Myocyte (in vitro differentiated cells): ENCODE results near the gene AHI1. TPM values are rescaled to one million over a fixed set of nuclear protein-coding genes. Genes with fewer than 3 reads are reported as not detected.

Experiments used
- DNase-seq: peaks from one replicate; pipeline ENCODE4 v3.0.0-alpha.2; 2012; ENCODE audit warnings: low read depth
- total RNA-seq: library from RNA; depleted of rRNA; stranded (reverse); fragments of >200 nt; gene quantifications from 2 replicates; pipeline ENCODE4 v1.2.3, GENCODE V29; 2014

Gene AHI1
- total RNA-seq, 1 donor from 2014 or later = 25.2 TPM

- DNase-seq = no peak
Observed at GRCh38 chr6:135304883-135305282, 192.7 kb downstream of the AHI1 start.

- no peak for DNase-seq
Observed at GRCh38 chr6:135301304-135301703, 196.2 kb downstream of the AHI1 start.

- no peak for DNase-seq
Observed at GRCh38 chr6:135300576-135300975, 197.0 kb downstream of the AHI1 start.

DNA sequence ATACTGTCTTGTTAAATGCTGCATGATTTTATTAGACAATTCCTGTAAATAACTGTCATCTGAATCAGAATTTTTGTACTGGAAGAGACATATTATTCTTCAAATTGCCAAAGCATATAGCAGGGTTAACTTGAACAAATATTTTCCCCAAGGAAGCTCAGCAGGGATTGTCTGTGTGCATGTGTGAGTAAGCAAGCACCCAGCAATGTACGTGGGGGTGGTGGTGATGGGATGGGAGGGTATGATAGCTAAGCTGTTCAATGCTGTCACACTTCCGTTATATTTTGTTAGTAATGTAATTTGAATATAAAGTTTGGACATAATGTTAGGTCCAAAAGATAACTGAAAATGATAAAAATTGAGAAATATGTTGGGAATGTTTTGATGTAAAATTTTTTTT, 198.3 kb downstream of the AHI1 start:
- peak; percentile 6 for DNase-seq

DNA sequence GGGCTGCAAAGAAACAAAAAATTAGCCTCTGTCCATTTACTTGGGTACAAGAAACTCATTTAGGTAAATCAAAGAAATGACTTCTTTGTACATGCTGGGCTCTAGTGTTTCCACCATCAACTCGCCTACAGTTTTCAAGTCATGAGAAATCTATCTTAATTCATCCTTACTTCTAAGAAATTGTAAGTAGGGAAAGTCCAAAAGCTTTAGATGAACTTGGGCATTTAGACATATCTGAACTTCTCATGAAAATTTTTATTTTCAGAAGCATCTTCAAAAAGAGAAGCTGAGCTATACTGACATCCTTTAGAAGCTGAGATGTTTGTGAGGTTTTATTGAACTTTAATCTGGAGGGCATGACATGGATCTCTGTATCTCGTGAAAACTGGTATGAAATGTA, 199.1 kb downstream of the AHI1 start:
- no peak for DNase-seq

- no peak for DNase-seq
Observed at GRCh38 chr6:135296715-135297114, 200.8 kb downstream of the AHI1 start.

GRCh38 chr6:135295085-135295484, 202.5 kb downstream of the AHI1 start:
- no peak for DNase-seq

- DNase-seq = peak; percentile 7
Observed at GRCh38 chr6:135291288-135292076, 206.1 kb downstream of the AHI1 start.

DNA sequence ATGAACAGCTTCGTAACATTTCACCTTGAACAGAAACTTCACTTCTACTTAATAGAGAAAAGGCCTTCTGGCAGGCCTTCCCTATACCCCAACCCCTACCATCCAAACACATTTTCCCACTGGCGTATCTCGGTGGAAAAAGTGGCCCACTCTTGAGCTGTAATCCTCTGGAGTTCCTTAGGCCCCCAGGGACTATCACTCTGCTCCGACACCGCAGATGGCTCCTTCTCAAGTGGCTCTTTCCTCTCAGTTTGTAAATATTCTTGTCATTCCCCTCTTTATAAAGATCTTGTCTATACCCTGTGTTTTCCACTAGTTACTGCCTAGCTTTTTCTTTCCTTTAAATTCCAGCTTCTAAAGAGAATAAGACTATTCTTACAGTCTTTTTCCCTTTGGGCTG, 207.7 kb downstream of the AHI1 start:
- DNase-seq = no peak

DNA sequence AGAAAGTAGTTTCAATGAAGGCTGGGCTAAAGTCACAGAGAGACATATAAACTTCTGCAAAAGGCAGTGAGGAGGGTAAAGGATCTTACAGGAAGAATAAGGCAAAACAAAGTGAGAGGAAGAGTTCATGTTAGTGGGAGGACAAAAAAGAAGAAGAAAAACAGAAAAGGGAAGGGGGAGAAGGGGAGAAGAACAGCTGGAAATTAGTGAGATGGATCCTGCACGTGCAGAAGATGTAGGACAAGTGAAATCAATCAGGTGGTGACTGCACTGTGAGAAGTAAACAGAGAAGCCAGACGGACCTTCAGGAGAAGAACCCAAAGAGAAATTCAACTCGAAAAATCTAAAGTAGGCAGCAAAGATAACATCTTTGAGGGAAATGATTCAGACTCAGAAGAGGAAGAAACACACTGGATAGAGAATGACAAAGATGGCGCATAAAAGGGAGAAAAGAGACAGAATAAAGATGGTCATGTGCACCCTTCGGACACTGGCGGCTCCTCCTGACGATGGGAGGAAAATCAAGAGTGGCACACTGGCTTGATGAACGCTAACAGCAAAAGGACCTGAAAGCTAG, 210.5 kb downstream of the AHI1 start:
- DNase-seq = no peak

- no peak for DNase-seq
Observed at GRCh38 chr6:135285165-135285564, 212.4 kb downstream of the AHI1 start.

DNA sequence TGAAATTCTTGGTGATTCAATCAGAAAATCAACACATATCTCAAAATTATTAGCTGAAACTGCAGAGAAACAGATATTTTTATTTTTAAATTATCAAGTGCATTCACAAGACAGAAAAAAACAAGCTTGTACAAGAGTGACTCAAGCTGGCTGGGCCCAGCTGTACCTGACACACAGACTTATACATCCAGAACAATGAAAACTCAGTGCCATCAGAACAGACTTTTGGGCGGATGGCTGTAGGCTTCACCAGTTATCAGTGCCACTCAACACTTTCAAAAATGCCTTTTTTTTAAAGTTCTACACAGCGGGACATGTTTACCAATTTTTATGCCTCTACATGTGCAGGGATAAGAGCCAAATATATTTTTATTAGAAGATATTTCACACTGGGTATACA, 213.6 kb downstream of the AHI1 start:
- no peak for DNase-seq

GRCh38 chr6:135282395-135282794, 215.1 kb downstream of the AHI1 start:
- no peak for DNase-seq

- DNase-seq = no peak
Observed at GRCh38 chr6:135281964-135282363, 215.6 kb downstream of the AHI1 start.

DNA sequence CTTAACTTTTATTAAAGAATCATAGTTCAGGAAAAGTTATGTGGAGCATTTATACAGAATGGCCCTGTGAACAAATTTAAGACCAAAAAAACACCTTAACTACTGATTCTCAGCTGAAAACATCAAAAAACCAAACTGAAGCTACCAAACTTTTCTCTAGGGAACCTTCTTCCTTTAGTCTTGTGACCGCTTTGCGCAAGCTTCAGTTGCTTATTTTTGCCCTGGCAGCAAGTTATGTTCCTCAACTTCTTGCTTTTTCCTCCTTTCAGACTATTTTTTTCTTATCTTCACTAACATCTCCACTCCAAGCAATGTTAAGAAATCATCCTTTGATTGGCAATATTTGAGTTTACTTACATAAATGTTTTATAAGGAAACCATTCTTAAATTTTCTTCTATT, 216.3 kb downstream of the AHI1 start:
- no peak for DNase-seq

GRCh38 chr6:135280375-135281136, 217.0 kb downstream of the AHI1 start:
- DNase-seq = no peak

GRCh38 chr6:135277422-135277821, 220.1 kb downstream of the AHI1 start:
- DNase-seq = no peak

DNA sequence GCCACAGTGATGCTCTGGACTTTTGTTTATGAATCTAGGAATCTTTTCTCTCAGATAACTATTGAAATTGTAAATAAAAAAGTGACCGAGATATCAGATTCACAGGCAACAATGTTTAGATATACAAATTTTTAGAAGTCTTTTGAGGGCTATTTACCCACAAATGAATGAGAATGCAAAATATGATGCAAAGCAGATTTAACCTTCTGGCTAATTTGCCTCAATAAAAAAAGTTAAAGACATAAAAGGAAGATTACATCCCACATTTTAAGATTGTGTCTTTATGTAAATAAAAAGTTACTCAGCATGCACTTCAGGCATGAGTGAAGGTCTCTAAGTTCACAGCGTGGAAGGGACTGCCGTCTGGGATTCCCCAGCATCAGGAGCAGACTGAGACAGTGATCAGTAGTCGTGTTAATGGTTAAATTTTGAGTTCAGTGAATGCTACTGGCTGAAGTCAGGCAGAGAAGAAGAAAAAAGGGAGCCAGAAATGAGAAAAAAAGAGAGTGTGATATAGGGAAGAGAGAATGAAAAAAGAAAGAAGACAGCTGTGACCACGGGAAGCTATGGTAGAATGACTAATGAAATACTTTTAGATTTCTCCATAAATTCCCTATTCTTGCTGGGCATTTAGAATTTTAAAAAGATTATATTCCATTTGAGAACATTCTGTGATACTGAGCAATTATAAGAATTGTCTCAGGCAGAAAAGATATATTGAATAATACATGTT, 222.8 kb downstream of the AHI1 start:
- no peak for DNase-seq

- DNase-seq = no peak
Observed at GRCh38 chr6:135271626-135272025, 225.9 kb downstream of the AHI1 start.

DNA sequence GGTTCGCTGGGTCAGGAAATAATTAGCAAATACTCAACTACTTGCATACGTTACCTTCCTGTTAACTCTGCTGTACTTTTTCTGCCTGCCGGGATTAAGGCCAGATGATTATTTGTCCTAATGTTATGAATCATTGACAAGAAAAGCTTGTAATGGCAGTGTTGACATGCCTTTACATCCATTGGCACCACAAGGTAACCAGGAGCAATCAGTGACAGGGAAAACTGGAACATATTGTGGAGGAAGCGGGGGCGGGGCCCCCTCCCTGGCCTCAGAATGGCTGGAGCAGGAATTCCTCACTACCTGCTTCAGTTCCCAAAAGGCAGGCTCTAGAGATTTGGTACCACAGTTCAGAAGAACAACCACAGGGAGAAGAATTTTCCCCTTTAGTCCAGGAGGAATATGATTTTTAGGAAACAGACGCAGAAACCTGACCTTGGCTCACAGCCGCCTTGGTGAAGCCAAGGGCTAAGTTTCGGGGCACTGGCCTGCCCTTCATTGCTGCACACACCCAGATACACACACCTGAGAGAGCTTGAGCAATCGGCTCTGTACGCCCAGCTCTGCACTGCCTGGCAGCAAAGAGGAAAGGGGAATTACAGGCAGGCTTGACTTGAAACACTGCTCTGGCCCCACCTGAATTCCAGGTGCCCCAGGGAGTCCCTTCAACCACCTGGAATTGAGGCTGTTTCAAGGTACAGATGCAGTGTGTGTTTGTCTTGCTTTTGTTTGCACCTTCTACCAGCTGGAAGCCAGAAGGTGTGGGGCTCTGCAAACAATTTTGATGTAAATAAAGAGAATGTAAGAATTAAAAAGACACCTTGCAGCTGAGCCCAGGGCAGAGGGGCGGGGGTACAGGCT, 226.6 kb downstream of the AHI1 start:
- no peak for DNase-seq

- DNase-seq = no peak
Observed at GRCh38 chr6:135269481-135269891, 228.1 kb downstream of the AHI1 start.
